H1 (cell line): ENCODE results near the gene ARMC7. TPM values are rescaled to one million over a fixed set of nuclear protein-coding genes. Genes with fewer than 3 reads are reported as not detected.

Experiments
- CTCF ChIA-PET: fragments of 300-600 bp; sonication (Branson Sonifier 250); formaldehyde crosslinking; loops from one replicate; lab custom pipeline; 2021; ENCODE audit not compliant: partially characterized antibody; lab: Charles Lee
- POLR2A ChIA-PET: fragments of 300-600 bp; sonication (Branson Sonifier 250); formaldehyde crosslinking; loops from one replicate; lab custom pipeline; 2021; ENCODE audit warnings: inconsistent platforms; ENCODE audit not compliant: partially characterized antibody; lab: Charles Lee
- DNase-seq, 2 experiments: peaks; one replicate each; pipeline versions ENCODE4 v3.0.0 to v3.0.0-alpha.2; 2010 to 2022; ENCODE audit warnings: low spot score in 2 of 2, low read depth in 1 of 2, mixed read lengths in 1 of 2
- FAIRE-seq: peaks from 2 replicates; lab custom pipeline; 2011; peaks lifted over from hg19 to GRCh38; lab: Jason Lieb, UNC
- H2AFZ ChIP-seq: 2 replicates; pipeline ENCODE4 v1.8.1; 2012; ENCODE audit warnings: low read length, inconsistent platforms
- H2AK5ac ChIP-seq: 2 replicates; pipeline ENCODE4 v1.6.1; 2013; ENCODE audit warnings: low read depth, low read length
- H2BK120ac ChIP-seq: replicated peaks from 2 replicates; pipeline ENCODE3; 2013; ENCODE audit warnings: low read depth, low read length, inconsistent platforms
- H2BK12ac ChIP-seq: 2 replicates; pipeline ENCODE4 v1.6.1; 2013; ENCODE audit warnings: low read depth, low read length
- H2BK15ac ChIP-seq: 2 replicates; pipeline ENCODE4 v1.6.1; 2013; ENCODE audit warnings: low read length
- H2BK20ac ChIP-seq: 2 replicates; pipeline ENCODE4 v1.6.1; 2013; ENCODE audit warnings: low read length
- H2BK5ac ChIP-seq: 2 replicates; pipeline ENCODE4 v1.6.1; 2013; ENCODE audit warnings: low read depth, low read length
- H3K14ac ChIP-seq: 2 replicates; pipeline ENCODE4 v1.6.1; 2013; ENCODE audit warnings: inconsistent platforms; ENCODE audit not compliant: insufficient read length
- H3K18ac ChIP-seq: 2 replicates; pipeline ENCODE4 v1.6.1; 2013; ENCODE audit warnings: low read length; ENCODE audit errors: extremely low read depth
- H3K23ac ChIP-seq: 2 replicates; pipeline ENCODE4 v1.6.1; 2013; ENCODE audit warnings: inconsistent platforms; ENCODE audit not compliant: insufficient read length
- H3K23me2 ChIP-seq: 2 replicates; pipeline ENCODE4 v1.6.1; 2013; ENCODE audit warnings: low read depth, low read length
- H3K27ac ChIP-seq: 2 replicates; pipeline ENCODE4 v1.6.1; 2011; ENCODE audit warnings: low read depth, low read length, inconsistent platforms
- H3K27me3 ChIP-seq, 4 experiments: replicated peaks in 1 of 4; 1 replicate in 1 of 4; 2 replicates in 3 of 4; pipeline versions ENCODE4 v1.6.1 to v1.8.1; 2011 to 2013; ENCODE audit warnings: low read length in 3 of 4, mild to moderate bottlenecking in 3 of 4, inconsistent platforms in 2 of 4, mixed read lengths in 2 of 4, moderate library complexity in 1 of 4; ENCODE audit not compliant: control insufficient read depth in 3 of 4, insufficient read depth in 3 of 4; ENCODE audit errors: extremely low read depth in 1 of 4
- H3K36me3 ChIP-seq, 4 experiments: 2 replicates each; pipeline versions ENCODE4 v1.6.1 to v1.8.1; 2011 to 2013; ENCODE audit warnings: mild to moderate bottlenecking in 4 of 4, low read length in 3 of 4, moderate library complexity in 2 of 4, control low read depth in 1 of 4, inconsistent platforms in 1 of 4; ENCODE audit not compliant: insufficient read depth in 4 of 4, control insufficient read depth in 2 of 4
- H3K4ac ChIP-seq: replicated peaks from 2 replicates; pipeline ENCODE3; 2013; ENCODE audit warnings: low read length, low read depth, mixed read lengths, inconsistent platforms; ENCODE audit not compliant: insufficient read length
- H3K4me1 ChIP-seq, 4 experiments: replicated peaks in 1 of 4; 1 replicate in 1 of 4; 2 replicates in 3 of 4; pipeline versions ENCODE4 v1.6.1 to v1.8.1; 2011 to 2013; ENCODE audit warnings: low read length in 3 of 4, inconsistent platforms in 2 of 4, mixed read lengths in 1 of 4; ENCODE audit not compliant: insufficient read depth in 4 of 4, control insufficient read depth in 3 of 4
- H3K4me2 ChIP-seq, 2 experiments: 2 replicates each; pipeline versions ENCODE4 v1.6.1 to v1.8.1; 2011 to 2013; ENCODE audit warnings: low read depth in 2 of 2, low read length in 2 of 2, control low read depth in 1 of 2, inconsistent platforms in 1 of 2, mild to moderate bottlenecking in 1 of 2; ENCODE audit not compliant: insufficient read depth in 1 of 2
- H3K4me3 ChIP-seq, 4 experiments: fragments of 200-600, 300-600 bp in 1 of 4; sonication (generic), shearing (Covaris generic), sonication (Bioruptor Twin) in 1 of 4; 2 replicates each; pipeline versions ENCODE4 v1.5.1 to v1.8.1; 2011 to 2016; ENCODE audit warnings: low read length in 4 of 4, low read depth in 3 of 4, control low read depth in 2 of 4, inconsistent platforms in 2 of 4, mild to moderate bottlenecking in 2 of 4, mixed read lengths in 1 of 4, moderate library complexity in 1 of 4; ENCODE audit not compliant: insufficient read depth in 2 of 4; ENCODE audit errors: extremely low read depth in 1 of 4
- H3K56ac ChIP-seq: replicated peaks from 2 replicates; pipeline ENCODE3; 2013; ENCODE audit warnings: low read depth, mild to moderate bottlenecking, mixed read lengths, low read length, inconsistent platforms; ENCODE audit not compliant: insufficient read length
- H3K79me1 ChIP-seq: 2 replicates; pipeline ENCODE4 v1.6.1; 2013; ENCODE audit warnings: low read depth, low read length, control low read depth
- H3K79me2 ChIP-seq, 2 experiments: 2 replicates each; pipeline versions ENCODE4 v1.6.1 to v1.8.1; 2012 to 2013; ENCODE audit warnings: low read length in 2 of 2, mild to moderate bottlenecking in 2 of 2, inconsistent platforms in 1 of 2; ENCODE audit not compliant: insufficient read depth in 2 of 2, control insufficient read depth in 1 of 2
- H3K9ac ChIP-seq, 4 experiments: replicated peaks in 1 of 4; 1 replicate in 1 of 4; 2 replicates in 3 of 4; pipeline versions ENCODE4 v1.6.1 to v1.8.1; 2011 to 2013; ENCODE audit warnings: low read depth in 3 of 4, low read length in 3 of 4, control low read depth in 2 of 4, mild to moderate bottlenecking in 2 of 4, moderate library complexity in 2 of 4, inconsistent platforms in 1 of 4; ENCODE audit errors: extremely low read depth in 1 of 4
- H3K9me3 ChIP-seq, 2 experiments: 2 replicates each; pipeline versions ENCODE4 v1.6.1 to v1.8.1; 2012 to 2013; ENCODE audit warnings: mild to moderate bottlenecking in 2 of 2, moderate library complexity in 2 of 2, control low read depth in 1 of 2, inconsistent platforms in 1 of 2, low read depth in 1 of 2, low read length in 1 of 2, mixed read lengths in 1 of 2; ENCODE audit not compliant: insufficient read depth in 2 of 2
- H4K20me1 ChIP-seq, 2 experiments: replicated peaks in 1 of 2; 2 replicates each; pipeline versions ENCODE3 to v1.8.1; 2011 to 2013; ENCODE audit warnings: inconsistent platforms in 2 of 2, low read length in 2 of 2, mild to moderate bottlenecking in 1 of 2; ENCODE audit not compliant: insufficient read depth in 2 of 2, control insufficient read depth in 1 of 2
- H4K5ac ChIP-seq: 2 replicates; pipeline ENCODE4 v1.6.1; 2013; ENCODE audit warnings: low read length, low read depth, mixed read lengths, inconsistent platforms; ENCODE audit not compliant: insufficient read length
- H4K8ac ChIP-seq: 2 replicates; pipeline ENCODE4 v1.8.0; 2013; ENCODE audit warnings: mild to moderate bottlenecking, moderate library complexity, low read length, inconsistent platforms; ENCODE audit not compliant: insufficient read depth; ENCODE audit errors: extremely low read depth
- H4K91ac ChIP-seq: replicated peaks from 2 replicates; pipeline ENCODE3; 2013; ENCODE audit warnings: low read length, mixed read lengths, inconsistent platforms; ENCODE audit not compliant: insufficient read length
- CHD1 ChIP-seq: IDR thresholded peaks from 2 replicates; pipeline ENCODE4 v1.6.1; 2012; ENCODE audit warnings: low read depth, low read length, improper control_type of control experiment
- KDM4A ChIP-seq: IDR thresholded peaks from one replicate; pipeline ENCODE4 v1.7.1; 2012; ENCODE audit warnings: low read depth, mild to moderate bottlenecking, moderate library complexity, low read length, inconsistent platforms; ENCODE audit not compliant: severe bottlenecking
- KDM5A ChIP-seq: fragments of 200-600 bp; IDR thresholded peaks from 2 replicates; pipeline ENCODE4 v1.7.1; 2012; ENCODE audit warnings: mild to moderate bottlenecking, low read length, inconsistent platforms, mixed read lengths
- POLR2AphosphoS5 ChIP-seq: IDR thresholded peaks from 2 replicates; pipeline ENCODE4 v1.6.1; 2011; ENCODE audit warnings: low read depth, low read length
- RAD21 ChIP-seq, 2 experiments: IDR thresholded peaks in 1 of 2; conservative IDR thresholded peaks in 1 of 2; 2 replicates each; pipeline ENCODE4 v1.6.1; 2011; ENCODE audit warnings: low read depth in 2 of 2, low read length in 2 of 2, improper control_type of control experiment in 1 of 2, inconsistent platforms in 1 of 2, mild to moderate bottlenecking in 1 of 2, moderate library complexity in 1 of 2
- SP4 ChIP-seq: IDR thresholded peaks from 2 replicates; pipeline ENCODE4 v1.6.1; 2012; ENCODE audit warnings: low read length, inconsistent platforms
- whole genome bisulfite sequencing, 2 experiments: shearing (Covaris generic) in 1 of 2; methylation state at CpG; one replicate each; pipeline versions ENCODE4 v1.1.6 to v1.1.7; 2013 to 2015; ENCODE audit warnings: low lambda C conversion rate in 2 of 2, mixed read lengths in 2 of 2, inconsistent platforms in 1 of 2, low coverage in 1 of 2, missing lambda C conversion rate in 1 of 2; ENCODE audit not compliant: insufficient replicate concordance in 2 of 2, insufficient coverage in 1 of 2, insufficient read length in 1 of 2; ENCODE audit errors: extremely low coverage in 1 of 2, missing lambda C conversion rate in 1 of 2; 5-methylcytosine and 5-hydroxymethylcytosine counted together
- polyA plus RNA-seq, 7 experiments: library from polyadenylated mRNA; depleted of rRNA in 3 of 7; stranded (reverse) in 5 of 7; unstranded in 2 of 7; fragments of >200 nt in 5 of 7; fragments of 200-250 nt in 2 of 7; gene quantifications; 1 replicate in 5 of 7; 2 replicates in 1 of 7; 4 replicates in 1 of 7; pipeline versions ENCODE4 v1.2.1 to v1.2.3, GENCODE V29; 2011 to 2013; ENCODE audit warnings: missing spikeins in 2 of 7, mixed read lengths in 2 of 7
- total RNA-seq: library from RNA; stranded (reverse); fragmentation: NEBNext Ultra II Directional; extraction: Animal tissue kit (Norgen Biotek cat#: 25700); gene quantifications from 2 replicates; pipeline ENCODE4 v1.2.1, GENCODE V29; 2021

ARMC7 gene
- total and polyA plus RNA-seq, 2 of the 8 experiments (the other 6 are each of a cell fraction or from before 2014, with no cell fraction given) = 9.8 to 13.6 TPM

DNA sequence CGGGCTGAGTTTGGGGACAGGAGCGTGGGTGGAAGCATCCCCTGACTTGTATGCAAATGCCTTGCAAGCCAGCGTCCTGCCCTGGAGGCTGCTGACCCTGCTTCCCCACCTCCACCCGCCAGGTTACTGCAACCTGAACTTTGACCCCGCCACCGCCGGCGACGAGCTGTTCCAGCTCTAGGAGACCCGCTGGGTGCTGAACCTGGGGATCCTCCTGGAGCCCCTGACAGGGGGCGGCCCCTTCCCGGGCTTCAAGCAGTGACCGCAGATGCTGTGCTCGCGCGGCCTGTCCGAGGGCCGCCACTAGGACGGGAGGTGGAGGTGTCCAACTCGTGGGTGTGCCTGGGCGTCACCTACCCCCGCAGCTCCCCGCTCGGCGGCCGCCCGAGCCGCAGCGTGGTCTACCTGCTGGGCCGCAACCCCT, 32.7 kb upstream of the ARMC7 start:
- Histone ChIP-seq H2BK5ac (peak overlapping the region; percentile 56; the same call in 1 of the 2 replicates), H2BK15ac (peak overlapping the region; percentile 97; the same call in 1 of the 2 replicates), H3K4me3 (no peak overlapping the region; a peak in 1 of 8 replicates), H3K27me3 (no peaks in the 10 kb centered on the region), H3K36me3 (no peaks in the 10 kb centered on the region), H3K14ac (no peak overlapping the region), H3K4ac (no peak overlapping the region), H2BK20ac (no peak overlapping the region), H2BK120ac (no peak overlapping the region), H3K18ac (no peak overlapping the region), H3K27ac (no peak overlapping the region), H3K79me2 (no peaks in the 10 kb centered on the region), H3K9ac (no peak overlapping the region), H2AK5ac (no peak overlapping the region; the same call in 1 of the 2 replicates), H3K23ac (no peak overlapping the region), H3K9me3 (no peaks in the 10 kb centered on the region), H2AFZ (no peak overlapping the region), H4K8ac (peak overlapping the region; percentile 5; the same call in 1 of the 2 replicates), H2BK12ac (peak overlapping the region; percentile 80; the same call in 1 of the 2 replicates), H3K4me2 (no peak overlapping the region), H3K4me1 (peaks cover 0 to 13% (median 5%) of the 10 kb centered on the region in 4 experiments; a peak in 4 of 7 replicates), H4K20me1 (no peaks in the 10 kb centered on the region), H4K5ac (peak overlapping the region; percentile 26), H3K56ac (no peak overlapping the region), H3K79me1 (no peaks in the 10 kb centered on the region), H4K91ac (peak overlapping the region; percentile 81), H3K23me2 (no peaks in the 10 kb centered on the region)
- POLR2A ChIA-PET = interaction anchor here (1.1 to 4.4 kb wide), 3 partner anchors 10 to 41 kb away, joined by 3 to 25 read pairs (median 3); no protein-coding TSS in a partner anchor
- 80% methylated on average over 26 of the region's 30 CpGs; no CpG with 5 or more reads in 1 of the 2 experiments for WGBS, 2 experiments
- FAIRE-seq = no peak
- TF ChIP-seq SP4 (no peak), KDM5A (no peak), RAD21 (IDR thresholded peaks at IDR 0.05 in 1 of 2, conservative IDR thresholded peaks at IDR 0.05 in 1 of 2; ENCODE audit: low read depth in 2 of 2, low read length in 2 of 2) (no peak), KDM4A (no peak), CHD1 (no peak), POLR2AphosphoS5 (no peak)
- DNase-seq = no peak
- CTCF ChIA-PET = interaction anchor here (0.8 to 7.6 kb wide), 9 partner anchors 10 to 43 kb away, joined by 3 to 45 read pairs (median 5); partner anchors contain the start of gene SLC16A5
